Sciatic nerve (tissue), 2 donors: ENCODE measurements around the gene LRRC56. TPM values are rescaled to one million over a fixed set of nuclear protein-coding genes. Genes with fewer than 3 reads are reported as not detected.

ENCODE experiments used
- ATAC-seq: fragments of 200-7000 bp; cut with Tn5 transposase; one replicate; pipeline ENCODE4 v1.9.1; 2020; ENCODE audit warnings: mild to moderate bottlenecking, moderate library complexity
- DNase-seq: peaks from one replicate; pipeline ENCODE4 v3.0.0-alpha.2; 2020; ENCODE audit warnings: low spot score
- intact Hi-C: fragments of 100-400 bp; cut with DNase I; formaldehyde crosslinking; loops from one replicate; pipeline ENCODE4 v1.14.2; 2022
- total RNA-seq: library from RNA; stranded (reverse); fragmentation: NEBNext Ultra II Directional; extraction: Animal tissue kit (Norgen Biotek cat#: 25700); gene quantifications from one replicate; pipeline ENCODE4 v1.2.1, GENCODE V29; 2021
- donor health status: DM: no; HTN: no; CAD: no.
- donor health status: DM: no; HTN: no; CAD: no.

Gene LRRC56
- total RNA-seq, result 1.4 TPM

DNA sequence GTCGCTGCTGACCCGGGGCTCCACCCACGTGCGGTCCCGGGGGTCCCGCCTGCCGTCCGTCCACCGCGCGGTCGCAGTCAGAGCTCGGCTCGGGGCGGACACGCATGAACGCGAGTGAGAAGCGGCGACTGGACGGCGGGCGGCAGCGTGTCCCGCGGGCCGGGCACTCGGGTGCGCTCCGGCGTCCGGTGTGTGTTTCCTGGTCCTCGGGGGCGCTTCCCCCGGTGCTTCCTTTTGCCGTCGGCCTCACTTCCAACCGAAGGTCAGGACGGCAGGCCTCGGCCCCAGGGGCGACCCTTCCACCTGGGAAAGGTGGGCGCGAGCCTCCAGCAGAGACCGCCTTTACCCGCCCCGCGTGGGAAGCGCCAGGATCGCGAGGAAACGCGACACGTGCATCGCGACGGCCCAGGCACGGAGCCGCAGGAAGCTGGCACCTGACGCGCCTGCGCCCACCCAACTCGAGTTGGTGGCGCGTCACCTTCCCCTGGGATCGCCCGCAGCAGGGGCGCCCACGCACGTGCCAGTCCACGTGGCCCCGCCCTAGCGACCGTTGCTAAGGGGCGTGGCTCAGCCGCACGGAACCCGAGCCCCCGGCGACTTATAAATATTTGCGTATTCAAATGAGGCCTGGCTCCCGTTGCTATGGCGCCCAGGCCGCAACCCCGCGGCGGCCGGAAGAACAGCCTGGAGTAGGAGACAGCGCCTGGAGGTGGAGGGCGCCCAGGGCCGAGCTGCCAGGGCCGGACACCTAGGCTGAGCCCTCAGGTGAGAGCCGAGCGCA is at the start of gene LRRC56:
LRRC56 (plus strand) TSS at position 687 of the 781 bp plus-strand sequence. CDS start 3,158 bp downstream, outside the sequence.
- intact Hi-C loops, result no loop called here
- DNase-seq, result peak; percentile 84
- peak; percentile 37 for ATAC-seq

DNA sequence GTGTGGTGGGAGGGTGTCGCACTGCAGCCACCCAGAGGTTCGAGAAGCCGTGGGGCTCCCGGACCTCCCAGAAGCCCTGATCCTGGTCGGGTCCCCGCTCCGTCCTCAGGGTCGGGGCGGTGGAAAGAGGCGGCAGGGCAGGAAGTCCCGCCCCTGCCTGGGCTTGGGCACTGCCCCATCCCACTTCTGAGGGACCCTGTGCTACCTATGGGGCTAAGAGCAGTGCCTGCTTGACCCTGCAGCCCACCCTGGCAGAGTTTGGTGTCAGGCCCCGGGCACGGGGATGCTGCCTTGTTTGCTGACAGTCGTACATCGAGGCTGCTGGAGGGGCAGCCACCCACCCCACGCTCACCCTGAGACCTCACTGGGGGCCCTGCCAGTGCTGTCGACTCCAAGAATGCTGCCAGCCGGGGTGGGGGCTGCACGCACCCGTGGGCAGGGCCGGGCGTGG is 49.7 kb upstream of the LRRC56 start:
- DNase-seq, result no peak
- intact Hi-C loops, result no loop called here
- ATAC-seq, result no peak

GRCh38 chr11:488062-488461 is 49.3 kb upstream of the LRRC56 start:
- intact Hi-C loops, result no loop called here
- ATAC-seq (no peak), DNase-seq (no peak)

DNA sequence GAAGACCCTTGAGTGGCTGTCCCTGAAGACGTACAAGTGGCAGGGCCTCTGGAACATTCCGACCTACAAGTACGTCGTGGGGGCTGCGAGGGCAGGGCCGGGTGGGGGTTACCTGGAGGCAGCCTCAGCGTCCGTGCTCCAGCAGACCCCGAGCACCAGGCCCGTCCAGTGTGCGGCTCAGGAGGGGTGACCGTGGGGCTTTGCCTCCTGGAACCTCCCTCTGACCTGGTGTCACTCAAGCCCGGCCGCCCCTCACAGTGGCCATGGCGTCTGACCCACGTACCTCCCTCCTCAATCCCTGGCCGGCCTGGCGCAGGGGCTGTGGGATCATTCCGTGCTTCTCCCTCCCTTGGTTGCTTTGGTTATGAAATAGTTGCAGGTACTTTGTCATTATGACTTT is 48.7 kb upstream of the LRRC56 start:
- intact Hi-C loops, result no loop called here
- DNase-seq (no peak), ATAC-seq (no peak)

GRCh38 chr11:488992-489391 is 48.3 kb upstream of the LRRC56 start:
- no peak for DNase-seq
- ATAC-seq, result no peak
- intact Hi-C loops, result no loop called here

DNA sequence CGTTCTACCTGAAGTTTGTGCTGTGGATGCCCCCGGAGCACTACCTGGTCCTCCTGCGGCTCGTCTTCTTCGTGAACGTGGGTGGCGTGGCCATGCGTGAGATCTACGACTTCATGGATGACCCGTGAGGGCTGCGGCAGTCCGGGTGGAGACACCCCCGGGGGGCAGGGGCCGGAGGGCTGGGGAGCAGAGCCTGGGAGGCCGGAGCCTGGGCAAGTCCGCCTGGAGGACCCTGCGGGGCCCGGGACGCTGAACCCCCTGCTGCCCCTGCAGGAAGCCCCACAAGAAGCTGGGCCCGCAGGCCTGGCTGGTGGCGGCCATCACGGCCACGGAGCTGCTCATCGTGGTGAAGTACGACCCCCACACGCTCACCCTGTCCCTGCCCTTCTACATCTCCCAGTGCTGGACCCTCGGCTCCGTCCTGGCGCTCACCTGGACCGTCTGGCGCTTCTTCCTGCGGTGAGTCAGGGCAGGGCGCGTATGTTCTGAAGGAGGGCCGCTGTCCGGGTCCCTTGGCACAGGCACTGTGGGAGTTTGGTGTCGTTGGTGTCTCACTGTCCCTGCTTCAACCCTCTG is 47.6 kb upstream of the LRRC56 start:
- DNase-seq (no peak), ATAC-seq (no peak)
- intact Hi-C loops, result no loop called here

DNA sequence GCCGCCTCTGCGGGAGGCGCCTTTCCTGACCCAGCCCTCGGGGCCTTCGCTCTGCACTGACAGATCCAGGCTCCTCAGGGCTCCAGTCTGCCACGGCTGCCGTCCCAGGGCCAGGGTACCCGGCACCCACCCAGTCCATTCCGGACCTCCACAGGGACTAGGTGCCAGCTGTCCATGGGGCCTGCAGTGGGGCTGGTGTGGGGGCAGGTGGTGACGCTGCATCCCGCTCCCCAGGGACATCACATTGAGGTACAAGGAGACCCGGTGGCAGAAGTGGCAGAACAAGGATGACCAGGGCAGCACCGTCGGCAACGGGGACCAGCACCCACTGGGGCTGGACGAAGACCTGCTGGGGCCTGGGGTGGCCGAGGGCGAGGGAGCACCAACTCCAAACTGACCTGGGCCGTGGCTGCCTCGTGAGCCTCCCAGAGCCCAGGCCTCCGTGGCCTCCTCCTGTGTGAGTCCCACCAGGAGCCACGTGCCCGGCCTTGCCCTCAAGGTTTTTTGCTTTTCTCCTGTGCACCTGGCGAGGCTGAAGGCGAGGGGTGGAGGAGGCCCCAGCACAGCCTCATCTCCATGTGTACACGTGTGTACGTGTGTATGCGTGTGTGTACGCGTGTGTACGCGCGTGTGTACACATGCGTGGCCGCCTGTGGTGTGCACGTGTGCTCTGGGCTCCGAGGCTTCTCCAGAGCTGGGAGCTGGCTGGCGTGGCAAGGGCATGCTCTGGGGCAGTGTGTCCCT is 47.0 kb upstream of the LRRC56 start:
- no peak for DNase-seq
- ATAC-seq, result no peak
- intact Hi-C loops, result no loop called here

GRCh38 chr11:490930-491260 is 46.4 kb upstream of the LRRC56 start:
- DNase-seq (no peak), ATAC-seq (no peak)
- intact Hi-C loops, result no loop called here

DNA sequence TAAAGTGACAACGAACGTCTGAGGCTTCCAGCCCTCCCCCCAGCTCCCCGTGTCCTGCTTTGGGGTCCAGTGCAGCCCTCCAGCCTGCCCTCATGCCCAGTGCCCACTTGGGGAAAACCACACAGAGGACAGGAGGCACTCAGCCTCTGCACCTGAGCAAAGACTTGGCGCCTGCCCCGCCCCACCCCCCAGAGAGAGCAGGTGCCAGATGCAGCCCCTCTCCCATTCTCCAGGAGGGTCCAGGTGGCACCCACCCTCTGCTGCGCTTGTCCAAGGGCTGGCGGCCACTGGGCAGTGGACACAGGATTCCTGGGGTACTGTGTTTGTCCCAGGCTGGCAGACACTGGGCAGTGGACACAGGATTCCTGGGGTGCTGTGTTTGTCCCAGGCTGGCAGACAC is 46.0 kb upstream of the LRRC56 start:
- intact Hi-C loops, result no loop called here
- no peak for DNase-seq
- ATAC-seq, result no peak

DNA sequence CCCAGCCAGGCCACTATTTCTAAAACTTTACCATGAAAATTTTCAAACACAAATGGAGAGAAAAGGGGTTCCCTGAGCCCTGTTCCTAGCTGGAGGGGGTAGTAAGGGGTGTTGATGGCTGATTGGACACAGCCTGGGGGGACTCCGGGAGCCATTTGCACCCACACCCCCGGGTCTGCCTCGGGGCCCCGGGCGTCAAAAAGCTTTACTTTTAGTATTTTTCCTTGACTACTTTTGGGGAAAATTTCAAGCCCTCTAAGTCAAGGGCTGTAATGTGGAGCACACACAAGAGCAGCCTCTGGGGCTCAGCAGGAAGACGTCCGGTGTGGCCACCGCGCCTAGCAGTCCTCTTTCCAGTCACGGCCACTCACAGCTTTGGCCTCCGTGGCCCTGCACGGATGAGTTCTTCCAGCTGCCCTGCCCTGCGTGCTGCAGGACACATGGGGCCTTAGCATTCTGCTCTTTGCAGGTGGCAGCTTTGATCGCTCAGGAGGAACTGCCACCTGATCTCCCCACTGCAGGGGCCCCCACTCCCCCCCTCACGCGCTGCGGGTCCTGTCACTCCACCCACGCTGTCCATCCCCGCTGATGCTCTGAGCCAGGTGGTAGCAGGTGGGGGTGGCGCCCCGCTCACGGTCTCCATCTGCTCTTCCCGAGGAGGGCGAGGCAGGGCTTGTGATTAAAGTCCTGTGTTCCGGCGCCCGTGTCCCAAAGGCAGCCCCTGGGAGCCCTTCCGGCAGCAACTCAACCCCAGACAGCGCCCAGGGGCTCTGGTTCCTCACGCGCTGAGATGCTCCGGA is 44.7 kb upstream of the LRRC56 start:
- DNase-seq (no peak), ATAC-seq (no peak)
- intact Hi-C loops, result no loop called here

- intact Hi-C loops, result no loop called here
Measured at GRCh38 chr11:494761-495536, 42.4 kb upstream of the LRRC56 start.

GRCh38 chr11:495537-495931 is 41.8 kb upstream of the LRRC56 start:
- no peak for DNase-seq
- no peak for ATAC-seq
- intact Hi-C loops, result no loop called here

More at GRCh38 chr11:494761-495536, 42.4 kb upstream of the LRRC56 start:
- no peak for DNase-seq
- ATAC-seq, result no peak

GRCh38 chr11:496834-497564 is 40.3 kb upstream of the LRRC56 start:
- intact Hi-C loops, result no loop called here
- ATAC-seq (no peak), DNase-seq (no peak)

GRCh38 chr11:497565-498296 is 39.6 kb upstream of the LRRC56 start:
- ATAC-seq, result no peak
- intact Hi-C loops, result no loop called here
- DNase-seq, result no peak

GRCh38 chr11:498297-499181 is 38.8 kb upstream of the LRRC56 start:
- intact Hi-C loops, result no loop called here
- ATAC-seq (no peak), DNase-seq (no peak)
